HUES64 (cell line): Measurements from ENCODE around the gene OST4.
A peak's percentile ranks its signal among the peaks of the same experiment; 100 is the strongest.

ENCODE experiments used
- H3K27ac ChIP-seq: 2 replicates; pipeline ENCODE4 v1.7.0; 2013; ENCODE audit warnings: low read depth, low read length, inconsistent platforms
- H3K27me3 ChIP-seq: 2 replicates; pipeline ENCODE4 v1.6.1; 2013; ENCODE audit warnings: mild to moderate bottlenecking, low read length; ENCODE audit not compliant: insufficient read depth
- H3K36me3 ChIP-seq: 2 replicates; pipeline ENCODE4 v1.6.1; 2013; ENCODE audit warnings: mild to moderate bottlenecking, low read length; ENCODE audit not compliant: insufficient read depth
- H3K4me1 ChIP-seq: 2 replicates; pipeline ENCODE4 v1.6.1; 2013; ENCODE audit warnings: mild to moderate bottlenecking, low read length, moderate library complexity; ENCODE audit not compliant: insufficient read depth
- H3K4me3 ChIP-seq: 2 replicates; pipeline ENCODE4 v1.5.1; 2013; ENCODE audit warnings: mild to moderate bottlenecking, low read length, moderate library complexity
- H3K9ac ChIP-seq: 2 replicates; pipeline ENCODE4 v1.6.1; 2013; ENCODE audit warnings: mild to moderate bottlenecking, low read depth, low read length
- H3K9me3 ChIP-seq: 2 replicates; pipeline ENCODE4 v1.6.1; 2013; ENCODE audit warnings: low read depth, low read length; ENCODE audit not compliant: insufficient read depth
- WGBS: fragments of 150-250, 120-280 bp; methylation state at CpG from one replicate; pipeline ENCODE4 v1.1.7; 2013; ENCODE audit warnings: missing lambda C conversion rate; 5-methylcytosine and 5-hydroxymethylcytosine counted together

OST4 gene

DNA sequence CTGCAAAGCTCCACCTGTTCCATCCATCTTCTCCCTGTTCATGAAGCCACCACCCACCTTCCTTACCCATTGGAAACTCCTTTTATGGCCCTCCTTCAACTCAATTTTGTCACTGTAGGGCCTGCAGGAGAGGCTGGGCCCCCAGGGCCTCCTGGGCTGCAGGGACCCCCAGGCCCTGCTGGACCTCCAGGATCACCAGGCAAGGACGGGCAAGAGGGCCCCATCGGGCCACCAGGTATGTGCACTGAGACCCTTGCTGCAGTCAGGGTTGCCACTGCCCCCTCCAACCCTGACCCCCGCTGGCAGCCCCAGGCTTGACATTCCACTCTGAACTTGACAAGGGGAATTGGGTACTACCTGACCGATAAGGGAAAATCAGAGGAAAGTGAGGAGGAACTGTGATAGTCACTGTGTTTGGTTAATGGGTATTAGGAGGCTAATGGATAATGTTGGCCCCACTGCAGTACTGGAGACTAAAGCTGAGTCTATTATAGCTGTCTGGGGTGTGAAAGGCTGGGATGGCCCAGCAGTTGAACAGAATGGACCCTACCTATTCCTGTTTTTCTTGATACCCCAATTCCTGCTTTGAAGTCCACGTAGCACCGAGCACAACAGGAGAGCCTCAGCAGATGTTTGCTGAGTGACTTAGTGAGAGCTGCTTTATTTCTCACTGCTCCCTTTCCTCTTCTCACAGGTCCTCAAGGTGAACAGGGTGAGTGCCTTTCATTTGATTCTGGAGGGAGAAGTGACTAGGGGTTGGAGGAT is 13.0 kb upstream of the OST4 start:
- 76% methylated on average over 6 of the region's 6 CpGs for WGBS
- no peak overlapping the region for H3K4me3 ChIP-seq
- H3K9me3 ChIP-seq = no peaks in the 10 kb centered on the region
- no peak overlapping the region for H3K27ac ChIP-seq
- H3K36me3 ChIP-seq = no peaks in the 10 kb centered on the region
- peaks cover 24% of the 10 kb centered on the region for H3K27me3 ChIP-seq
- H3K4me1 ChIP-seq = 0 out of 2 replicates have a peak, but pooled peaks cover 5% of the 10 kb centered on the region
- no peak overlapping the region for H3K9ac ChIP-seq

DNA sequence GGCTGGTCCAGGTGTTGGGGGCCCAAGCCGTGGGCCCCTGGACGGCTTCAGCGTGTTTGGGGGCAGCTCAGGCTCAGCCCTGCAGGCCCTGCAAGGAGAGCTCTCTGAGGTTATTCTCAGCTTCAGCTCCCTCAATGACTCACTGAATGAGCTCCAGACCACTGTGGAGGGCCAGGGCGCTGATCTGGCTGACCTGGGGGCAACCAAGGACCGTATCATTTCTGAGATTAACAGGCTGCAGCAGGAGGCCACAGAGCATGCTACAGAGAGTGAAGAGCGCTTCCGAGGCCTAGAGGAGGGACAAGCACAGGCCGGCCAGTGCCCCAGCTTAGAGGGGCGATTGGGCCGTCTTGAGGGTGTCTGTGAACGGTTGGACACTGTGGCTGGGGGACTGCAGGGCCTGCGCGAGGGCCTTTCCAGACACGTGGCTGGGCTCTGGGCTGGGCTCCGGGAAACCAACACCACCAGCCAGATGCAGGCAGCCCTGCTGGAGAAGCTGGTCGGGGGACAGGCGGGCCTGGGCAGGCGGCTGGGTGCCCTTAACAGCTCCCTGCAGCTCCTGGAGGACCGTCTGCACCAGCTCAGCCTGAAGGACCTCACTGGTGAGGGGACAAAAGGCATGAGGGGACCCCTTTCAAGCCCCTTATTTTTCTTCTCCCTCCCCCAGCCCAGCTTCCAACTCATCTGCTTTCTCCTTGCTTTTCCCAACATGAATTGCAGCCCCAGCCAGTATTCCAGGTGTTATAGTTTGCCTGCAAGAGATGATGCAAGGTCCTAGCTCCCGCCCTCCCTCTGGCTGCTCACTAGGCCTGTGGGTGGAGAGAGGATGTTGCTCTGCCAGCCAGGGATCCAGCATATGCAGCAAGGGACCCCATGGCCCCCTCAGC is 12.2 kb upstream of the OST4 start:
- H3K9ac ChIP-seq = no peak overlapping the region
- no peaks in the 10 kb centered on the region for H3K9me3 ChIP-seq

DNA sequence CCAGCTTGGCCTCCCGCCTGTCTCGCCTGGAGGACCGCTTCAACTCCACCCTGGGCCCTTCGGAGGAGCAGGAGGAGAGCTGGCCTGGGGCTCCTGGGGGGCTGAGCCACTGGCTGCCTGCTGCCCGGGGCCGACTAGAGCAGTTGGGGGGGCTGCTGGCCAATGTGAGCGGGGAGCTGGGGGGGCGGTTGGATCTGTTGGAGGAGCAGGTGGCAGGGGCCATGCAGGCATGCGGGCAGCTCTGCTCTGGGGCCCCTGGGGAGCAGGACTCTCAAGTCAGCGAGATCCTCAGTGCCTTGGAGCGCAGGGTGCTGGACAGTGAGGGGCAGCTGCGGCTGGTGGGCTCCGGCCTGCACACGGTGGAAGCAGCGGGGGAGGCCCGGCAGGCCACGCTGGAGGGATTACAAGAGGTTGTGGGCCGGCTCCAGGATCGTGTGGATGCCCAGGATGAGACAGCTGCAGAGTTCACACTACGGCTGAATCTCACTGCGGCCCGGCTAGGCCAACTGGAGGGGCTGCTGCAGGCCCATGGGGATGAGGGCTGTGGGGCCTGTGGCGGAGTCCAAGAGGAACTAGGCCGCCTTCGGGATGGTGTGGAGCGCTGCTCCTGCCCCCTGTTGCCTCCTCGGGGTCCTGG is 11.4 kb upstream of the OST4 start:
- Histone ChIP-seq H3K36me3 (no peaks in the 10 kb centered on the region), H3K27ac (no peak overlapping the region), H3K4me1 (peaks cover 9% of the 10 kb centered on the region; the same call in 1 of the 2 replicates), H3K9me3 (no peaks in the 10 kb centered on the region), H3K4me3 (no peak overlapping the region), H3K9ac (no peak overlapping the region), H3K27me3 (peaks cover 24% of the 10 kb centered on the region)
- 92% methylated on average over 27 of the region's 27 CpGs for WGBS

More for the DNA sequence above, 12.2 kb upstream of the OST4 start:
- Histone ChIP-seq H3K4me3 (no peak overlapping the region), H3K4me1 (peaks cover 7% of the 10 kb centered on the region; the same call in 1 of the 2 replicates), H3K36me3 (no peaks in the 10 kb centered on the region), H3K27me3 (peaks cover 24% of the 10 kb centered on the region), H3K27ac (no peak overlapping the region)
- WGBS = 93% methylated on average over 20 of the region's 20 CpGs

DNA sequence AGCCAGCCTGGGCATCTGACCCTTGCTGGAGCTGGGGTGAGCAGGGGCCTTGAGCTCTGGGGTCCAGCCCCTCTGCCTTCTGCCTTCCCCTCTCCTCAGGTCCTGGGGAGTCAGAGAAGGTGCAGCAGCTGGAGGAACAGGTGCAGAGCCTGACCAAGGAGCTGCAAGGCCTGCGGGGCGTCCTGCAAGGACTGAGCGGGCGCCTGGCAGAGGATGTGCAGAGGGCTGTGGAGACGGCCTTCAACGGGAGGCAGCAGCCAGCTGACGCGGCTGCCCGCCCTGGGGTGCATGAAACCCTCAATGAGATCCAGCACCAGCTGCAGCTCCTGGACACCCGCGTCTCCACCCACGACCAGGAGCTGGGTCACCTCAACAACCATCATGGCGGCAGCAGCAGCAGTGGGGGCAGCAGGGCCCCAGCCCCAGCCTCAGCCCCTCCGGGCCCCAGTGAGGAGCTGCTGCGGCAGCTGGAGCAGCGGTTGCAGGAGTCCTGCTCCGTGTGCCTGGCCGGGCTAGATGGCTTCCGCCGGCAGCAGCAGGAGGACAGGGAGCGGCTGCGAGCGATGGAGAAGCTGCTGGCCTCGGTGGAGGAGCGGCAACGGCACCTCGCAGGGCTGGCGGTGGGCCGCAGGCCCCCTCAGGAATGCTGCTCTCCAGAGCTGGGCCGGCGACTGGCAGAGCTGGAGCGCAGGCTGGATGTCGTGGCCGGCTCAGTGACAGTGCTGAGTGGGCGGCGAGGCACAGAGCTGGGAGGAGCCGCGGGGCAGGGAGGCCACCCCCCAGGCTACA is 10.7 kb upstream of the OST4 start:
- Histone ChIP-seq H3K27me3 (peaks cover 17% of the 10 kb centered on the region; the same call in 1 of the 2 replicates), H3K9ac (no peak overlapping the region), H3K9me3 (no peaks in the 10 kb centered on the region), H3K4me1 (peaks cover 4% of the 10 kb centered on the region; the same call in 1 of the 2 replicates), H3K36me3 (no peaks in the 10 kb centered on the region), H3K4me3 (no peak overlapping the region), H3K27ac (no peak overlapping the region)
- WGBS = 94% methylated on average over 38 of the region's 38 CpGs

DNA sequence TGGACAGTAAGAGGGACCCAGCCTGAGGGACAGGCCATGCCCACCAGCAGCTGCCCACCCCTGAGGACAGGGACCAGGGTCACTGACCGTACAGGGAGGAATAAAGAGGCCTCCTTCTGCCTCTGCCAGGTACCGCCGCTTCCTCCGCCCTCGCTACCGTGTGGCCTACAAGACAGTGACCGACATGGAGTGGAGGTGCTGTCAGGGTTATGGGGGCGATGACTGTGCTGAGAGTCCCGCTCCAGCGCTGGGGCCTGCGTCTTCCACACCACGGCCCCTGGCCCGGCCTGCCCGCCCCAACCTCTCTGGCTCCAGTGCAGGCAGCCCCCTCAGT is 9.1 kb upstream of the OST4 start:
- WGBS = 94% methylated on average over 14 of the region's 14 CpGs
- no peaks in the 10 kb centered on the region for H3K9me3 ChIP-seq
- peaks cover 10% of the 10 kb centered on the region; the same call in 1 of the 2 replicates for H3K27me3 ChIP-seq
- H3K4me1 ChIP-seq = peaks cover 4% of the 10 kb centered on the region; the same call in 1 of the 2 replicates
- H3K36me3 ChIP-seq = no peaks in the 10 kb centered on the region
- H3K27ac ChIP-seq = no peak overlapping the region
- H3K4me3 ChIP-seq = no peak overlapping the region
- H3K9ac ChIP-seq = no peak overlapping the region

DNA sequence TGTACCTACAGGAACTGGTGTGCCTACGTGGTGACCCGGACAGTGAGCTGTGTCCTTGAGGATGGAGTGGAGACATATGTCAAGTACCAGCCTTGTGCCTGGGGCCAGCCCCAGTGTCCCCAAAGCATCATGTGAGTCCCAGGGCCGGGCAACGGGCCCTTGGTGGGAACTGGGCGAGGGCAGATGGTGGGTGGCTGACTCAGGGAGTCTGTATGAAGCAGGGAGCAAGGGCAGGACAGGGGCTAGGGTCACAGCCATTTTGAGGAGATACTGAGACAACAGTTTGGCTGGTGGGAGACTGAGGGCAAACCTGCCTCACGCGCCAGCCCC is 8.7 kb upstream of the OST4 start:
- Histone ChIP-seq H3K9ac (no peak overlapping the region), H3K9me3 (no peaks in the 10 kb centered on the region), H3K36me3 (no peaks in the 10 kb centered on the region), H3K4me3 (no peak overlapping the region), H3K27ac (no peak overlapping the region), H3K27me3 (peaks cover 5% of the 10 kb centered on the region; the same call in 1 of the 2 replicates), H3K4me1 (peaks cover 4% of the 10 kb centered on the region; the same call in 1 of the 2 replicates)
- 94% methylated on average over 7 of the region's 7 CpGs for WGBS

DNA sequence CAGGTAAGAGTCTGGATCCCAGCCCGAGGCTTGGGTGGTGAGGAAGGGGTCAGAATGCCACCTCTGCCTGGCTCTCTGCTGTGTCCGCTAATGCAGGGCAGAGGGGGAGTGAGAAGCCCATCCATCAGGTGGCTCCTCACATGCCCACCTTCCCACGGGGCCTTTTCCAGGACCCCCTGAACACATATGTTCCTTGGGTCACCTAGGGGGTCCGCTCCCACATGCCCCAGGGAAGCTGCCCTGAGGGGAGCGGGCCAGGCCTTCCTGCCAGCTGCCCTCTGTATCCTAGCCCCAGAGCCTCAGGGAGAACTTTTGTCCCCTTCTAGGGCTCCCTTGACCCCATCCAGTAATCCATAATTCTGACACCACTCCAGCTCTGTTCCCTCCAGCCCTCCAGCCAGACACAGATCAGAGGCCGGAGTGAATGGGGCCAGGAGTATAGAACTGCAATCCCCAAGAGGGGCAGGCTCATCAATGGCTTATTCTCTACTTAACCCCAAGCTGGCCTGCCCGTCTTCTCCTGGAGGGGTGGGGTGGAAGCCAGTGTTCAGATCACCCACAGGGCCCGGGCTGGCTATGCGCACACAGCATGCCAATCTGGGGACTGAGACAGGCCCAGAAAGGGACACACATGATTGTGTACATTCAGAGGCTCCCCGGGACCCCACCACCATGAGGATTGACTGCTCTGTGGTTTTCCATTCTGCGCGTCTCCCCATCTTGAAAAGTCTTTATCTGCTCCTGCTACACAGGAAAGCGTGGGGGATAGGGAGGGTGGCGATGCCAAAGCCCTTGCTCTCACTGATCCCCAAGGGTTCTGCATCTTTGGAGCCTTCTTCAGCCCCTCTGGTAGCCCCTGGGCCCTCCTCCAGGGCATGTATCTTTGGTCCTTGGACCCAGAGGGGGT is 8.0 kb upstream of the OST4 start:
- WGBS = 91% methylated on average over 14 of the region's 14 CpGs
- H3K9ac ChIP-seq = no peak overlapping the region
- H3K4me1 ChIP-seq = peaks cover 4% of the 10 kb centered on the region; the same call in 1 of the 2 replicates
- H3K36me3 ChIP-seq = no peaks in the 10 kb centered on the region
- H3K27ac ChIP-seq = no peak overlapping the region
- no peaks in the 10 kb centered on the region for H3K9me3 ChIP-seq
- H3K27me3 ChIP-seq = no peaks in the 10 kb centered on the region
- no peak overlapping the region for H3K4me3 ChIP-seq

DNA sequence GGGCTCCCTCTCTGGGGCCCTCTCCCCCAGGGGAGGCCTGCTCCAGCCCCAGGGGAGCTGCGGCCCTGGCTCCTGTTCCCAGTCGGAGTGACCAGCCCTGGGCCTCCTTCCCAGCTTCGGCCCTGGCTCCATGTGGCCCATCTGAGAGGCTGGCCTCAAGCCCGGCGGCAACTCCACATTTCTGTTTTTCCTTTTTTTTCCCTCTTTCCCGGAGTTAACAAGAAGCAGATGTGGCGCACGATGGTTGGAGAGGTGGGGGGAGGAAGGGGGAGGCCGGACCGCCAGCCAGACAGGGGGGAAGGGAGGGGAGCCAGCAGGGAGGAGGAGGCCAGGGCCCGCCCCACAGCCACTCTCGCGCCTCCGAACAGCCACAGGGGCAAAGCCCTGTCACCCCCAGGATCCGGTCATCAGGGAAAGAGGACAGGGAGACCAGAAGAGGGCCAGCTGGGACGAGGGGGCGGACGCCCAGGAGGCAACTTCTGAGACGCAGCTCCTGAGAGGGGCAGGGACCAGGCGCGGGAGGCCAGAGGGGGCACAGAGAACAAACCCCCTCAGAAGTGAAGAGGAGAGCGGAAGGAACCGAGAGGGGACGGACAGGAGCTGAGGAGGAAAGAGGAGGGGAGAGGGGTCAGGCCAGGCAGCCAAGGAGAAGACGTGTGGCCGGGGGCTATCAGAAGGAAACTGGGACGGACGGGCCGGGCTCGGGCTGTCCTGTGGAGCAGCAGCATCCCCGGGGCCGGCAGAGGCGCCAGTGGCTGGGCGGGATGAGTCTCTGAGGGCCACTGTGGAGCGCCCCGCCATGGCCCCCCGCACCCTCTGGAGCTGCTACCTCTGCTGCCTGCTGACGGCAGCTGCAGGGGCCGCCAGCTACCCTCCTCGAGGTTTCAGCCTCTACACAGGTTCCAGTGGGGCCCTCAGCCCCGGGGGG is 7.1 kb upstream of the OST4 start, which contains the start of gene EMILIN1:
Gene EMILIN1, plus strand, starts transcription at position 349 of the 928 bp plus-strand sequence. Its CDS starts 451 bp downstream, at position 800.
- no peaks in the 10 kb centered on the region for H3K9me3 ChIP-seq
- WGBS = 64% methylated on average over 40 of the region's 41 CpGs
- H3K9ac ChIP-seq = peak within 1 kb of the TSS; percentile 41; the same call in 1 of the 2 replicates
- no peaks in the 10 kb centered on the region for H3K27me3 ChIP-seq
- no peak within 1 kb of the TSS for H3K27ac ChIP-seq
- peaks cover 4% of the 10 kb centered on the region; the same call in 1 of the 2 replicates for H3K4me1 ChIP-seq
- H3K36me3 ChIP-seq = no peaks in the 10 kb centered on the region
- 0 out of 2 replicates have a peak within 1 kb of the TSS, but pooled peaks have one; percentile 22 for H3K4me3 ChIP-seq

DNA sequence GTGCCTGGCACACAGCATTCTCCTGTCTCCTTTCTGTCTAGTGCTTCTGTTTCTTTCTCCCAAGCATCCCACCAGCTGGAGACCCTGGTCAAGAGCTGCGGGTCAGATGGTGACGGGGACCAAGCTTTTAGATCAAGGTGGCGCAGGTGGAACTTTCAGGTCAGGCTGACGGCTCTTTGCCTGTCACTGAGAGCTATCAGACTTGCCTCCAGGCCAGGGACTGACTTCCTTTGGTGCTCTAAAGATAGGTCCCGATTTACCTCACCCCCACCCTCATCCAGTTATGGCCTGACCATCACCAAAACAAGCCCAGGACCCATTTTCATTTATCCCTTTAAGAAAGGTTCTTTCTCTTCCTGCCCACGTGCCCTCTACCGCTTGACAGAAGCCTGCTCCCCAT is 5.8 kb upstream of the OST4 start:
- Histone ChIP-seq H3K9me3 (no peaks in the 10 kb centered on the region), H3K36me3 (no peaks in the 10 kb centered on the region), H3K27ac (no peak overlapping the region), H3K27me3 (no peaks in the 10 kb centered on the region), H3K4me1 (peaks cover 11% of the 10 kb centered on the region), H3K4me3 (no peak overlapping the region), H3K9ac (no peak overlapping the region)
- WGBS = 89% methylated on average over 7 of the region's 7 CpGs
